ENCODE measurements around the gene NTM.

DNA sequence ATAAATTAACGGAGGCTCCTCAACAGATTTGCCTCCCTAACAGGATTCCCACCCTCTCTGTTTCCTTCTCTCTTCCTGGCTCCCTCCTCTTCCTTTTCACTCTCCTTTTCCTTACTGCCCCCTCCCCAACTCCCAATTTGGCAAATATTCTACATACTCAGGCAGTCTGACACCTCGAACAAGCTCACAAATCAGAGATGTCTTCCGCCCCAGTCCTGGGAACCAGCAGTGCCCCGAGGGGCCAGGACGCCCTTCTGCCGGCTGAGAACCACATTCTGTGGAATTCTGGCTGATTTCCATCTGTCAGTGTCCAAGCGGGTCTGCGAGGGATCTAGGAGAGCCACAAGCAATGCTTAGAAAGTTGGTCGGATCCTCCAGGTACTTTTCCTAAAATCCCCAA, 94.0 kb downstream of the NTM start:
- no peak for TF ChIP-seq POLR2AphosphoS5 (IDR thresholded peaks at IDR 0.05; ENCODE audit: low read depth, low read length)
- TF ChIP-seq POLR2A (IDR thresholded peaks at IDR 0.05; ENCODE audit: low read depth, low read length): no peak

All from GM12892 (cell line).